ENCODE measurements around the gene PPM1G.
A peak's percentile ranks its signal among the peaks of the same experiment; 100 is the strongest.

- peak; percentile 67; the same call in 1 of the 2 replicates for TF ChIP-seq POLR2A (IDR thresholded peaks at IDR 0.05; ENCODE audit: low read depth, low read length)
- no peak for TF ChIP-seq TAF1 (IDR thresholded peaks at IDR 0.05; ENCODE audit: borderline replicate concordance, low read depth, low read length)
- peak; percentile 74; the same call in 1 of the 2 replicates for TF ChIP-seq POLR2AphosphoS5 (IDR thresholded peaks at IDR 0.05; ENCODE audit: low read depth, low read length)
Measured at GRCh38 chr2:27380626-27381545, 28.5 kb downstream of the PPM1G start, which contains the start of gene ZNF513.
